K562 (cell line): ENCODE results near the gene PRXL2A. TPM values are rescaled to one million over a fixed set of nuclear protein-coding genes. Genes with fewer than 3 reads are reported as not detected.

Experiments used
- ATAC-seq: fragments of 200-7000 bp; cut with Tn5 transposase; 3 replicates; pipeline ENCODE4 v1.9.1; 2020; ENCODE audit warnings: moderate library complexity
- BruUV-seq: library from RNA; stranded (reverse); fragments of 400-500 nt; replicated peaks from 2 replicates; lab custom pipeline; 2021; lab: Mats Ljungman, UMichigan
- CTCF ChIA-PET: fragments of 300-600 bp; formaldehyde crosslinking; extraction: SDS; loops from one replicate; lab custom pipeline; 2021; ENCODE audit warnings: low intra/inter-chr PET ratio; lab: Yijun Ruan, JAX
- POLR2A ChIA-PET: fragments of 300-600, 350-650 bp; sonication (Branson Sonifier 250); formaldehyde crosslinking; extraction: SDS; loops from one replicate; lab custom pipeline; 2021; ENCODE audit warnings: antibody characterized with exemption, inconsistent platforms; lab: Yijun Ruan, JAX
- DNase-seq, 4 experiments: peaks; one replicate each; pipeline versions ENCODE4 v3.0.0 to v3.0.0-alpha.2; 2011 to 2018; ENCODE audit warnings: low spot score in 3 of 4, mixed read lengths in 3 of 4; ENCODE audit errors: extremely low read depth in 1 of 4
- FAIRE-seq: peaks from 2 replicates; lab custom pipeline; 2011; peaks lifted over from hg19 to GRCh38; lab: Jason Lieb, UNC
- H2AFZ ChIP-seq: 2 replicates; pipeline ENCODE4 v1.6.0; 2011; ENCODE audit warnings: low read depth, low read length, control low read depth, inconsistent platforms
- H3K27ac ChIP-seq: fragments of 200-600 bp; 3 replicates; pipeline ENCODE4 v1.8.0; 2011; ENCODE audit warnings: low read depth, mild to moderate bottlenecking, control low read depth, inconsistent platforms, low read length, moderate library complexity, mixed read lengths; ENCODE audit errors: extremely low read depth
- H3K27me3 ChIP-seq, 2 experiments: fragments of 300-600 bp in 1 of 2; 2 replicates in 1 of 2; 3 replicates in 1 of 2; pipeline versions ENCODE4 v1.6.0 to v1.8.0; 2011; ENCODE audit warnings: inconsistent platforms in 2 of 2, low read length in 2 of 2, mild to moderate bottlenecking in 1 of 2, mixed read lengths in 1 of 2, moderate library complexity in 1 of 2; ENCODE audit not compliant: control insufficient read depth in 2 of 2, insufficient read depth in 2 of 2
- H3K36me3 ChIP-seq: fragments of 300-600 bp; 3 replicates; pipeline ENCODE4 v1.8.0; 2011; ENCODE audit warnings: mild to moderate bottlenecking, low read length, inconsistent platforms; ENCODE audit not compliant: control insufficient read depth, insufficient read depth
- H3K4me1 ChIP-seq, 2 experiments: fragments of 200-600 bp in 1 of 2; replicated peaks in 1 of 2; 2 replicates in 1 of 2; 3 replicates in 1 of 2; pipeline versions ENCODE4 v1.5.1 to v1.8.0; 2011; ENCODE audit warnings: inconsistent platforms in 2 of 2, low read length in 2 of 2, mild to moderate bottlenecking in 1 of 2, mixed read lengths in 1 of 2, moderate library complexity in 1 of 2; ENCODE audit not compliant: control insufficient read depth in 2 of 2, insufficient read depth in 2 of 2
- H3K4me2 ChIP-seq: 2 replicates; pipeline ENCODE4 v1.6.1; 2011; ENCODE audit warnings: low read length, control low read depth, inconsistent platforms, mixed read lengths; ENCODE audit not compliant: insufficient read depth
- H3K4me3 ChIP-seq: fragments of 200-600 bp; sonication (generic), shearing (Covaris generic); 2 replicates; pipeline ENCODE4 v1.5.1; 2016; ENCODE audit warnings: control low read depth, inconsistent platforms
- H3K79me2 ChIP-seq: fragments of 200-600 bp; 3 replicates; pipeline ENCODE4 v1.8.0; 2011; ENCODE audit warnings: low read length, inconsistent platforms; ENCODE audit not compliant: control insufficient read depth, insufficient read depth
- H3K9ac ChIP-seq, 2 experiments: 2 replicates each; pipeline versions ENCODE4 v1.6.0 to v1.6.1; 2011; ENCODE audit warnings: low read depth in 2 of 2, low read length in 2 of 2, control low read depth in 1 of 2, inconsistent platforms in 1 of 2, mild to moderate bottlenecking in 1 of 2, mixed read lengths in 1 of 2; ENCODE audit not compliant: insufficient read depth in 1 of 2
- H3K9me1 ChIP-seq: one replicate; pipeline ENCODE4 v1.6.0; 2011; ENCODE audit warnings: inconsistent platforms, mild to moderate bottlenecking, low read length, moderate library complexity; ENCODE audit not compliant: control insufficient read depth, insufficient read depth
- H3K9me3 ChIP-seq: replicated peaks from 2 replicates; pipeline ENCODE4 v1.5.1; 2011; ENCODE audit warnings: low read depth, low read length, inconsistent platforms; ENCODE audit not compliant: control insufficient read depth, insufficient read depth
- H4K20me1 ChIP-seq: replicated peaks from 2 replicates; pipeline ENCODE4 v1.6.1; 2011; ENCODE audit warnings: low read length, inconsistent platforms, mixed read lengths; ENCODE audit not compliant: control insufficient read depth, insufficient read depth
- CC2D1A ChIP-seq: fragments of 450-650 bp; IDR thresholded peaks from 2 replicates; pipeline ENCODE4 v1.6.1; 2017; ENCODE audit warnings: mild to moderate bottlenecking
- KLF10 ChIP-seq: fragments of 250-450 bp; sonication (Bioruptor Pico); IDR thresholded peaks from 2 replicates; pipeline ENCODE4 v1.6.1; 2021; ENCODE audit warnings: matching md5 sums
- WGBS: fragments of 100-300 bp; shearing (Covaris generic); methylation state at CpG from one replicate; pipeline ENCODE4 v1.1.6; 2016; ENCODE audit warnings: low coverage, mixed read lengths; ENCODE audit not compliant: insufficient coverage; ENCODE audit errors: missing lambda C conversion rate; 5-methylcytosine and 5-hydroxymethylcytosine counted together
- in situ Hi-C: fragments of 300-500 bp; cut with MboI; formaldehyde crosslinking; loops from 4 replicates; pipeline ENCODE4 v1.15.0; 2018; ENCODE audit warnings: inconsistent platforms, mixed read lengths
- intact Hi-C: fragments of 100-400 bp; cut with micrococcal nuclease; formaldehyde crosslinking; loops from 2 replicates; pipeline ENCODE4 v1.14.2; 2022
- polyA plus RNA-seq, 8 experiments: library from polyadenylated mRNA; depleted of rRNA in 4 of 8; stranded (reverse) in 5 of 8; unstranded in 3 of 8; fragments of >200 nt; fragmentation: Nextera tagmentation in 2 of 8; fragmentation: Illumina TruSeq in 1 of 8; extraction: Ambion mirVana in 2 of 8; extraction: Trizol in 1 of 8; gene quantifications; 2 replicates each; pipeline versions ENCODE4 v1.2.1 to v1.2.3, GENCODE V29; 2011 to 2014; ENCODE audit warnings: inconsistent platforms in 1 of 8, missing spikeins in 1 of 8
- total RNA-seq, 7 experiments: library from RNA; depleted of rRNA in 6 of 7; stranded (reverse); fragments of >200 nt in 6 of 7; fragmentation: Illumina TruSeq in 2 of 7; extraction: Trizol in 2 of 7; gene quantifications; 2 replicates each; pipeline versions ENCODE4 v1.2.1 to v1.2.3, GENCODE V29; 2011 to 2021; ENCODE audit warnings: low replicate concordance in 1 of 7
- TF ChIP-seq, protein P1 (sequence below): fragments of 250-450 bp; sonication (Bioruptor Pico); IDR thresholded peaks from 2 replicates; pipeline ENCODE4 v1.8.0; 2022; ENCODE audit warnings: inconsistent platforms
- TF ChIP-seq, protein P2 (sequence below): sonication (generic); IDR thresholded peaks from 2 replicates; pipeline ENCODE4 v1.6.1; 2016
- TF ChIP-seq, protein P3 (sequence below): fragments of 250-450 bp; sonication (Bioruptor Pico); IDR thresholded peaks from 2 replicates; pipeline ENCODE4 v1.4.0; 2020; ENCODE audit warnings: mild to moderate bottlenecking, moderate library complexity
- TF ChIP-seq, protein P4 (sequence below), 3 experiments: IDR thresholded peaks in 2 of 3; conservative IDR thresholded peaks in 1 of 3; 2 replicates each; pipeline ENCODE4 v1.5.1; 2011 to 2012; ENCODE audit warnings: low read length in 3 of 3, mild to moderate bottlenecking in 3 of 3, control low read depth in 2 of 3, improper control_type of control experiment in 1 of 3, inconsistent platforms in 1 of 3, low read depth in 1 of 3, mixed read lengths in 1 of 3, moderate library complexity in 1 of 3; ENCODE audit not compliant: insufficient read depth in 2 of 3
- TF ChIP-seq, protein P5 (sequence below): fragments of 250-450 bp; sonication (Bioruptor Pico); IDR thresholded peaks from 2 replicates; pipeline ENCODE4 v1.5.0; 2020; ENCODE audit warnings: mild to moderate bottlenecking

PRXL2A gene
- total and polyA plus RNA-seq, 9 of the 15 experiments (the other 6 are each of a cell fraction or from before 2014, with no cell fraction given) = 0.14 to 1.2 (median 0.75) TPM

DNA sequence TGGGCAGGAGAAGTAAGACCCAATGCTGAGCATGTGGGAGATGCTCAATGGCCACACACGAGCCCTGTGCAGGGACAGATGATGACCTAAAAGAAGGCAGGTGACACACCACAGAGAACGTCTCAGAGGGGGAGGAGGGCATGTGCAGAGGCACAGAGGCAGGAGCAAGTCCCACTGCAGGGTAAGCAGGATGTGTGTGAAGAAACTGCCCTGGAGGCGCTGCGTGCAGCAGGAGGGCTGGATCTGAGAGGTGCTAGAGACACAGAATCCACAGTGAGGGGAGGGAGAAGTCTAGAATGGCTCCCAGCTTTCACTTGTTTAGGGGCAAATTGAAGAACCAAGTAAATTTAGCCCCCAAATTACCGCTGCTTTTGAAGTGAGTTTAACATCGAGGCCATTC is 36.9 kb upstream of the PRXL2A start:
- H3K4me1 ChIP-seq = no peaks in the 10 kb centered on the region
- H3K36me3 ChIP-seq = no peaks in the 10 kb centered on the region
- no peaks in the 10 kb centered on the region for H3K9me3 ChIP-seq
- DNase-seq (no peak), ATAC-seq (no peak), FAIRE-seq (no peak)
- no peak overlapping the region for H3K27ac ChIP-seq
- in situ Hi-C loops = no loop called here
- H2AFZ ChIP-seq = no peak overlapping the region
- peaks cover 0 to 11% of the 10 kb centered on the region in 2 experiments; a peak in 2 of 5 replicates for H3K27me3 ChIP-seq
- ChIA-PET POLR2A (interaction anchor here (0.9 kb wide), 1 partner anchor 26 kb away, joined by 3 read pairs; no protein-coding TSS in a partner anchor), CTCF (no interaction called here)
- WGBS = under 1% methylated on average over 6 of the region's 6 CpGs
- H3K4me2 ChIP-seq = no peak overlapping the region
- H3K9ac ChIP-seq = no peak overlapping the region
- H3K79me2 ChIP-seq = no peaks in the 10 kb centered on the region
- BruUV-seq = no TSS peak
- intact Hi-C loops = no loop called here
- H3K4me3 ChIP-seq = no peak overlapping the region
- H3K9me1 ChIP-seq = no peaks in the 10 kb centered on the region
- TF ChIP-seq KLF10 (CRISPR knock-in tag) (no peak), CC2D1A (no peak)
- TF ChIP-seq, protein P1, sequence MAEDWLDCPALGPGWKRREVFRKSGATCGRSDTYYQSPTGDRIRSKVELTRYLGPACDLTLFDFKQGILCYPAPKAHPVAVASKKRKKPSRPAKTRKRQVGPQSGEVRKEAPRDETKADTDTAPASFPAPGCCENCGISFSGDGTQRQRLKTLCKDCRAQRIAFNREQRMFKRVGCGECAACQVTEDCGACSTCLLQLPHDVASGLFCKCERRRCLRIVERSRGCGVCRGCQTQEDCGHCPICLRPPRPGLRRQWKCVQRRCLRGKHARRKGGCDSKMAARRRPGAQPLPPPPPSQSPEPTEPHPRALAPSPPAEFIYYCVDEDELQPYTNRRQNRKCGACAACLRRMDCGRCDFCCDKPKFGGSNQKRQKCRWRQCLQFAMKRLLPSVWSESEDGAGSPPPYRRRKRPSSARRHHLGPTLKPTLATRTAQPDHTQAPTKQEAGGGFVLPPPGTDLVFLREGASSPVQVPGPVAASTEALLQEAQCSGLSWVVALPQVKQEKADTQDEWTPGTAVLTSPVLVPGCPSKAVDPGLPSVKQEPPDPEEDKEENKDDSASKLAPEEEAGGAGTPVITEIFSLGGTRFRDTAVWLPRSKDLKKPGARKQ (CRISPR knock-in tag) = no peak
- TF ChIP-seq, protein P2, sequence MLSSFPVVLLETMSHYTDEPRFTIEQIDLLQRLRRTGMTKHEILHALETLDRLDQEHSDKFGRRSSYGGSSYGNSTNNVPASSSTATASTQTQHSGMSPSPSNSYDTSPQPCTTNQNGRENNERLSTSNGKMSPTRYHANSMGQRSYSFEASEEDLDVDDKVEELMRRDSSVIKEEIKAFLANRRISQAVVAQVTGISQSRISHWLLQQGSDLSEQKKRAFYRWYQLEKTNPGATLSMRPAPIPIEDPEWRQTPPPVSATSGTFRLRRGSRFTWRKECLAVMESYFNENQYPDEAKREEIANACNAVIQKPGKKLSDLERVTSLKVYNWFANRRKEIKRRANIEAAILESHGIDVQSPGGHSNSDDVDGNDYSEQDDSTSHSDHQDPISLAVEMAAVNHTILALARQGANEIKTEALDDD = no peak
- TF ChIP-seq, protein P3, sequence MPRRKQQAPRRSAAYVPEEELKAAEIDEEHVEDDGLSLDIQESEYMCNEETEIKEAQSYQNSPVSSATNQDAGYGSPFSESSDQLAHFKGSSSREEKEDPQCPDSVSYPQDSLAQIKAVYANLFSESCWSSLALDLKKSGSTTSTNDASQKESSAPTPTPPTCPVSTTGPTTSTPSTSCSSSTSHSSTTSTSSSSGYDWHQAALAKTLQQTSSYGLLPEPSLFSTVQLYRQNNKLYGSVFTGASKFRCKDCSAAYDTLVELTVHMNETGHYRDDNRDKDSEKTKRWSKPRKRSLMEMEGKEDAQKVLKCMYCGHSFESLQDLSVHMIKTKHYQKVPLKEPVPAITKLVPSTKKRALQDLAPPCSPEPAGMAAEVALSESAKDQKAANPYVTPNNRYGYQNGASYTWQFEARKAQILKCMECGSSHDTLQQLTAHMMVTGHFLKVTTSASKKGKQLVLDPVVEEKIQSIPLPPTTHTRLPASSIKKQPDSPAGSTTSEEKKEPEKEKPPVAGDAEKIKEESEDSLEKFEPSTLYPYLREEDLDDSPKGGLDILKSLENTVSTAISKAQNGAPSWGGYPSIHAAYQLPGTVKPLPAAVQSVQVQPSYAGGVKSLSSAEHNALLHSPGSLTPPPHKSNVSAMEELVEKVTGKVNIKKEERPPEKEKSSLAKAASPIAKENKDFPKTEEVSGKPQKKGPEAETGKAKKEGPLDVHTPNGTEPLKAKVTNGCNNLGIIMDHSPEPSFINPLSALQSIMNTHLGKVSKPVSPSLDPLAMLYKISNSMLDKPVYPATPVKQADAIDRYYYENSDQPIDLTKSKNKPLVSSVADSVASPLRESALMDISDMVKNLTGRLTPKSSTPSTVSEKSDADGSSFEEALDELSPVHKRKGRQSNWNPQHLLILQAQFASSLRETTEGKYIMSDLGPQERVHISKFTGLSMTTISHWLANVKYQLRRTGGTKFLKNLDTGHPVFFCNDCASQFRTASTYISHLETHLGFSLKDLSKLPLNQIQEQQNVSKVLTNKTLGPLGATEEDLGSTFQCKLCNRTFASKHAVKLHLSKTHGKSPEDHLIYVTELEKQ = no peak
- TF ChIP-seq, protein P4, sequence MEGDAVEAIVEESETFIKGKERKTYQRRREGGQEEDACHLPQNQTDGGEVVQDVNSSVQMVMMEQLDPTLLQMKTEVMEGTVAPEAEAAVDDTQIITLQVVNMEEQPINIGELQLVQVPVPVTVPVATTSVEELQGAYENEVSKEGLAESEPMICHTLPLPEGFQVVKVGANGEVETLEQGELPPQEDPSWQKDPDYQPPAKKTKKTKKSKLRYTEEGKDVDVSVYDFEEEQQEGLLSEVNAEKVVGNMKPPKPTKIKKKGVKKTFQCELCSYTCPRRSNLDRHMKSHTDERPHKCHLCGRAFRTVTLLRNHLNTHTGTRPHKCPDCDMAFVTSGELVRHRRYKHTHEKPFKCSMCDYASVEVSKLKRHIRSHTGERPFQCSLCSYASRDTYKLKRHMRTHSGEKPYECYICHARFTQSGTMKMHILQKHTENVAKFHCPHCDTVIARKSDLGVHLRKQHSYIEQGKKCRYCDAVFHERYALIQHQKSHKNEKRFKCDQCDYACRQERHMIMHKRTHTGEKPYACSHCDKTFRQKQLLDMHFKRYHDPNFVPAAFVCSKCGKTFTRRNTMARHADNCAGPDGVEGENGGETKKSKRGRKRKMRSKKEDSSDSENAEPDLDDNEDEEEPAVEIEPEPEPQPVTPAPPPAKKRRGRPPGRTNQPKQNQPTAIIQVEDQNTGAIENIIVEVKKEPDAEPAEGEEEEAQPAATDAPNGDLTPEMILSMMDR (IDR thresholded peaks at IDR 0.05 in 2 of 3, conservative IDR thresholded peaks at IDR 0.05 in 1 of 3; ENCODE audit: insufficient read depth in 2 of 3, low read depth in 1 of 3, low read length in 3 of 3) = no peak
- TF ChIP-seq, protein P5, sequence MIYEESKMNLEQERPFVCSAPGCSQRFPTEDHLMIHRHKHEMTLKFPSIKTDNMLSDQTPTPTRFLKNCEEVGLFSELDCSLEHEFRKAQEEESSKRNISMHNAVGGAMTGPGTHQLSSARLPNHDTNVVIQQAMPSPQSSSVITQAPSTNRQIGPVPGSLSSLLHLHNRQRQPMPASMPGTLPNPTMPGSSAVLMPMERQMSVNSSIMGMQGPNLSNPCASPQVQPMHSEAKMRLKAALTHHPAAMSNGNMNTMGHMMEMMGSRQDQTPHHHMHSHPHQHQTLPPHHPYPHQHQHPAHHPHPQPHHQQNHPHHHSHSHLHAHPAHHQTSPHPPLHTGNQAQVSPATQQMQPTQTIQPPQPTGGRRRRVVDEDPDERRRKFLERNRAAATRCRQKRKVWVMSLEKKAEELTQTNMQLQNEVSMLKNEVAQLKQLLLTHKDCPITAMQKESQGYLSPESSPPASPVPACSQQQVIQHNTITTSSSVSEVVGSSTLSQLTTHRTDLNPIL (CRISPR knock-in tag) = no peak
- H4K20me1 ChIP-seq = no peaks in the 10 kb centered on the region
